H1 (cell line): ENCODE results near the gene USP35. TPM values are rescaled to one million over a fixed set of nuclear protein-coding genes. Genes with fewer than 3 reads are reported as not detected.

Experiments used
- CTCF ChIA-PET: fragments of 300-600 bp; sonication (Branson Sonifier 250); formaldehyde crosslinking; loops from one replicate; lab custom pipeline; 2021; ENCODE audit not compliant: partially characterized antibody; lab: Charles Lee
- POLR2A ChIA-PET: fragments of 300-600 bp; sonication (Branson Sonifier 250); formaldehyde crosslinking; loops from one replicate; lab custom pipeline; 2021; ENCODE audit warnings: inconsistent platforms; ENCODE audit not compliant: partially characterized antibody; lab: Charles Lee
- DNase-seq, 2 experiments: peaks; one replicate each; pipeline versions ENCODE4 v3.0.0 to v3.0.0-alpha.2; 2010 to 2022; ENCODE audit warnings: low spot score in 2 of 2, low read depth in 1 of 2, mixed read lengths in 1 of 2
- FAIRE-seq: peaks from 2 replicates; lab custom pipeline; 2011; peaks lifted over from hg19 to GRCh38; lab: Jason Lieb, UNC
- H2AFZ ChIP-seq: 2 replicates; pipeline ENCODE4 v1.8.1; 2012; ENCODE audit warnings: low read length, inconsistent platforms
- H2AK5ac ChIP-seq: 2 replicates; pipeline ENCODE4 v1.6.1; 2013; ENCODE audit warnings: low read depth, low read length
- H2BK120ac ChIP-seq: replicated peaks from 2 replicates; pipeline ENCODE3; 2013; ENCODE audit warnings: low read depth, low read length, inconsistent platforms
- H2BK12ac ChIP-seq: 2 replicates; pipeline ENCODE4 v1.6.1; 2013; ENCODE audit warnings: low read depth, low read length
- H2BK15ac ChIP-seq: 2 replicates; pipeline ENCODE4 v1.6.1; 2013; ENCODE audit warnings: low read length
- H2BK20ac ChIP-seq: 2 replicates; pipeline ENCODE4 v1.6.1; 2013; ENCODE audit warnings: low read length
- H2BK5ac ChIP-seq: 2 replicates; pipeline ENCODE4 v1.6.1; 2013; ENCODE audit warnings: low read depth, low read length
- H3K14ac ChIP-seq: 2 replicates; pipeline ENCODE4 v1.6.1; 2013; ENCODE audit warnings: inconsistent platforms; ENCODE audit not compliant: insufficient read length
- H3K18ac ChIP-seq: 2 replicates; pipeline ENCODE4 v1.6.1; 2013; ENCODE audit warnings: low read length; ENCODE audit errors: extremely low read depth
- H3K23ac ChIP-seq: 2 replicates; pipeline ENCODE4 v1.6.1; 2013; ENCODE audit warnings: inconsistent platforms; ENCODE audit not compliant: insufficient read length
- H3K23me2 ChIP-seq: 2 replicates; pipeline ENCODE4 v1.6.1; 2013; ENCODE audit warnings: low read depth, low read length
- H3K27ac ChIP-seq: 2 replicates; pipeline ENCODE4 v1.6.1; 2011; ENCODE audit warnings: low read depth, low read length, inconsistent platforms
- H3K27me3 ChIP-seq, 4 experiments: replicated peaks in 1 of 4; 1 replicate in 1 of 4; 2 replicates in 3 of 4; pipeline versions ENCODE4 v1.6.1 to v1.8.1; 2011 to 2013; ENCODE audit warnings: low read length in 3 of 4, mild to moderate bottlenecking in 3 of 4, inconsistent platforms in 2 of 4, mixed read lengths in 2 of 4, moderate library complexity in 1 of 4; ENCODE audit not compliant: control insufficient read depth in 3 of 4, insufficient read depth in 3 of 4; ENCODE audit errors: extremely low read depth in 1 of 4
- H3K36me3 ChIP-seq, 4 experiments: 2 replicates each; pipeline versions ENCODE4 v1.6.1 to v1.8.1; 2011 to 2013; ENCODE audit warnings: mild to moderate bottlenecking in 4 of 4, low read length in 3 of 4, moderate library complexity in 2 of 4, control low read depth in 1 of 4, inconsistent platforms in 1 of 4; ENCODE audit not compliant: insufficient read depth in 4 of 4, control insufficient read depth in 2 of 4
- H3K4ac ChIP-seq: replicated peaks from 2 replicates; pipeline ENCODE3; 2013; ENCODE audit warnings: low read length, low read depth, mixed read lengths, inconsistent platforms; ENCODE audit not compliant: insufficient read length
- H3K4me1 ChIP-seq, 4 experiments: replicated peaks in 1 of 4; 1 replicate in 1 of 4; 2 replicates in 3 of 4; pipeline versions ENCODE4 v1.6.1 to v1.8.1; 2011 to 2013; ENCODE audit warnings: low read length in 3 of 4, inconsistent platforms in 2 of 4, mixed read lengths in 1 of 4; ENCODE audit not compliant: insufficient read depth in 4 of 4, control insufficient read depth in 3 of 4
- H3K4me2 ChIP-seq, 2 experiments: 2 replicates each; pipeline versions ENCODE4 v1.6.1 to v1.8.1; 2011 to 2013; ENCODE audit warnings: low read depth in 2 of 2, low read length in 2 of 2, control low read depth in 1 of 2, inconsistent platforms in 1 of 2, mild to moderate bottlenecking in 1 of 2; ENCODE audit not compliant: insufficient read depth in 1 of 2
- H3K4me3 ChIP-seq, 4 experiments: fragments of 200-600, 300-600 bp in 1 of 4; sonication (generic), shearing (Covaris generic), sonication (Bioruptor Twin) in 1 of 4; 2 replicates each; pipeline versions ENCODE4 v1.5.1 to v1.8.1; 2011 to 2016; ENCODE audit warnings: low read length in 4 of 4, low read depth in 3 of 4, control low read depth in 2 of 4, inconsistent platforms in 2 of 4, mild to moderate bottlenecking in 2 of 4, mixed read lengths in 1 of 4, moderate library complexity in 1 of 4; ENCODE audit not compliant: insufficient read depth in 2 of 4; ENCODE audit errors: extremely low read depth in 1 of 4
- H3K56ac ChIP-seq: replicated peaks from 2 replicates; pipeline ENCODE3; 2013; ENCODE audit warnings: low read depth, mild to moderate bottlenecking, mixed read lengths, low read length, inconsistent platforms; ENCODE audit not compliant: insufficient read length
- H3K79me1 ChIP-seq: 2 replicates; pipeline ENCODE4 v1.6.1; 2013; ENCODE audit warnings: low read depth, low read length, control low read depth
- H3K79me2 ChIP-seq, 2 experiments: 2 replicates each; pipeline versions ENCODE4 v1.6.1 to v1.8.1; 2012 to 2013; ENCODE audit warnings: low read length in 2 of 2, mild to moderate bottlenecking in 2 of 2, inconsistent platforms in 1 of 2; ENCODE audit not compliant: insufficient read depth in 2 of 2, control insufficient read depth in 1 of 2
- H3K9ac ChIP-seq, 4 experiments: replicated peaks in 1 of 4; 1 replicate in 1 of 4; 2 replicates in 3 of 4; pipeline versions ENCODE4 v1.6.1 to v1.8.1; 2011 to 2013; ENCODE audit warnings: low read depth in 3 of 4, low read length in 3 of 4, control low read depth in 2 of 4, mild to moderate bottlenecking in 2 of 4, moderate library complexity in 2 of 4, inconsistent platforms in 1 of 4; ENCODE audit errors: extremely low read depth in 1 of 4
- H3K9me3 ChIP-seq, 2 experiments: 2 replicates each; pipeline versions ENCODE4 v1.6.1 to v1.8.1; 2012 to 2013; ENCODE audit warnings: mild to moderate bottlenecking in 2 of 2, moderate library complexity in 2 of 2, control low read depth in 1 of 2, inconsistent platforms in 1 of 2, low read depth in 1 of 2, low read length in 1 of 2, mixed read lengths in 1 of 2; ENCODE audit not compliant: insufficient read depth in 2 of 2
- H4K20me1 ChIP-seq, 2 experiments: replicated peaks in 1 of 2; 2 replicates each; pipeline versions ENCODE3 to v1.8.1; 2011 to 2013; ENCODE audit warnings: inconsistent platforms in 2 of 2, low read length in 2 of 2, mild to moderate bottlenecking in 1 of 2; ENCODE audit not compliant: insufficient read depth in 2 of 2, control insufficient read depth in 1 of 2
- H4K5ac ChIP-seq: 2 replicates; pipeline ENCODE4 v1.6.1; 2013; ENCODE audit warnings: low read length, low read depth, mixed read lengths, inconsistent platforms; ENCODE audit not compliant: insufficient read length
- H4K8ac ChIP-seq: 2 replicates; pipeline ENCODE4 v1.8.0; 2013; ENCODE audit warnings: mild to moderate bottlenecking, moderate library complexity, low read length, inconsistent platforms; ENCODE audit not compliant: insufficient read depth; ENCODE audit errors: extremely low read depth
- H4K91ac ChIP-seq: replicated peaks from 2 replicates; pipeline ENCODE3; 2013; ENCODE audit warnings: low read length, mixed read lengths, inconsistent platforms; ENCODE audit not compliant: insufficient read length
- CBX8 ChIP-seq: fragments of 300-800, 300-1000 bp; sonication (generic); IDR thresholded peaks from 2 replicates; pipeline ENCODE4 v1.7.1; 2016; ENCODE audit warnings: low read depth, low read length, borderline replicate concordance
- CEBPB ChIP-seq: IDR thresholded peaks from 2 replicates; pipeline ENCODE4 v1.6.1; 2012; ENCODE audit warnings: low read depth, low read length
- CREB1 ChIP-seq: IDR thresholded peaks from 2 replicates; pipeline ENCODE4 v1.6.1; 2012; ENCODE audit warnings: inconsistent platforms
- EZH2 ChIP-seq: fragments of 200-600 bp; sonication (generic); IDR thresholded peaks from 2 replicates; pipeline ENCODE4 v1.7.1; 2012; ENCODE audit warnings: low read depth, mild to moderate bottlenecking, moderate library complexity, low read length, inconsistent platforms; ENCODE audit not compliant: severe bottlenecking
- JUN ChIP-seq: IDR thresholded peaks from 2 replicates; pipeline ENCODE4 v1.6.1; 2011; ENCODE audit warnings: low read depth, mild to moderate bottlenecking, improper control_type of control experiment, low read length
- NRF1 ChIP-seq: IDR thresholded peaks from 2 replicates; pipeline ENCODE4 v1.6.1; 2011; ENCODE audit warnings: mild to moderate bottlenecking, low read depth, low read length, improper control_type of control experiment
- PHF8 ChIP-seq: fragments of 200-600 bp; sonication (generic); conservative IDR thresholded peaks from 2 replicates; pipeline ENCODE4 v1.7.1; 2012; ENCODE audit warnings: low read depth, mild to moderate bottlenecking, inconsistent platforms, low read length, moderate library complexity
- POU5F1 ChIP-seq: IDR thresholded peaks from 2 replicates; pipeline ENCODE4 v1.6.1; 2011; ENCODE audit warnings: low read depth, mild to moderate bottlenecking, low read length, moderate library complexity
- RNF2 ChIP-seq: fragments of 200-900, 300-1000 bp; sonication (generic); IDR thresholded peaks from 2 replicates; pipeline ENCODE4 v1.7.1; 2016; ENCODE audit warnings: borderline replicate concordance, low read depth, mild to moderate bottlenecking, antibody characterized with exemption, low read length; ENCODE audit not compliant: poor library complexity, severe bottlenecking; ENCODE audit errors: missing control alignments
- SIRT6 ChIP-seq: IDR thresholded peaks from one replicate; pipeline ENCODE4 v1.7.1; 2012; ENCODE audit warnings: low read length, inconsistent platforms
- SP1 ChIP-seq: IDR thresholded peaks from 2 replicates; pipeline ENCODE4 v1.6.1; 2011; ENCODE audit warnings: low read depth, low read length
- SUZ12 ChIP-seq: fragments of 200-600 bp; sonication (generic); IDR thresholded peaks from 2 replicates; pipeline ENCODE4 v1.6.1; 2012; ENCODE audit warnings: mild to moderate bottlenecking, inconsistent platforms, low read length, moderate library complexity, mixed read lengths
- TAF7 ChIP-seq: optimal IDR thresholded peaks from 2 replicates; pipeline ENCODE3; 2011; ENCODE audit warnings: low read depth, mild to moderate bottlenecking, inconsistent platforms, low read length, moderate library complexity, borderline replicate concordance
- TCF12 ChIP-seq: IDR thresholded peaks from 2 replicates; pipeline ENCODE4 v1.6.1; 2011; ENCODE audit warnings: low read depth, mild to moderate bottlenecking, low read length
- WGBS, 2 experiments: shearing (Covaris generic) in 1 of 2; methylation state at CpG; one replicate each; pipeline versions ENCODE4 v1.1.6 to v1.1.7; 2013 to 2015; ENCODE audit warnings: low lambda C conversion rate in 2 of 2, mixed read lengths in 2 of 2, inconsistent platforms in 1 of 2, low coverage in 1 of 2, missing lambda C conversion rate in 1 of 2; ENCODE audit not compliant: insufficient replicate concordance in 2 of 2, insufficient coverage in 1 of 2, insufficient read length in 1 of 2; ENCODE audit errors: extremely low coverage in 1 of 2, missing lambda C conversion rate in 1 of 2; 5-methylcytosine and 5-hydroxymethylcytosine counted together
- polyA plus RNA-seq, 7 experiments: library from polyadenylated mRNA; depleted of rRNA in 3 of 7; stranded (reverse) in 5 of 7; unstranded in 2 of 7; fragments of >200 nt in 5 of 7; fragments of 200-250 nt in 2 of 7; gene quantifications; 1 replicate in 5 of 7; 2 replicates in 1 of 7; 4 replicates in 1 of 7; pipeline versions ENCODE4 v1.2.1 to v1.2.3, GENCODE V29; 2011 to 2013; ENCODE audit warnings: missing spikeins in 2 of 7, mixed read lengths in 2 of 7
- total RNA-seq: library from RNA; stranded (reverse); fragmentation: NEBNext Ultra II Directional; extraction: Animal tissue kit (Norgen Biotek cat#: 25700); gene quantifications from 2 replicates; pipeline ENCODE4 v1.2.1, GENCODE V29; 2021
- TF ChIP-seq, protein P1 (sequence below): IDR thresholded peaks from 2 replicates; pipeline ENCODE4 v1.6.1; 2011; ENCODE audit warnings: low read depth, mild to moderate bottlenecking, low read length; ENCODE audit not compliant: insufficient read depth

The USP35 gene
- total and polyA plus RNA-seq, 2 of the 8 experiments (the other 6 are each of a cell fraction or from before 2014, with no cell fraction given), result 4.6 to 6.8 TPM

DNA sequence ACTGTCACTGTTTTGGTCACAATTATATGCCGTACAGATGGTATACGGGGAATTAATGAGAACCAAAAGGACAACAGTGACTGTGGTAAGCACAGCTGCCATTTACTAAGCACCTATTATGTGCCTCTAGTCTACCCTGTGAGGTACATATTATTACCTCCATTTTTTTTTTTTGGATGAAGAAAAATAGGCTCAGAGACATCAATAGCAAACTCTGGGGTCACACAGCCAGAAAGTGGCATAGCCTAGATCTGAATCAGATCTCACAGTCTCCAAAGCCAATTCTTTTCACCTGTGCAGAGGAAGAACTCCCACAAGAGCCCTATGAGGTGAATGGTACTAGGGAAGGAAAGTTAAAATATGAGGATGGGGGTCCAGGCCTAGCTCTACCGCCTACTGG lies 68.9 kb downstream of the USP35 start:
- no peaks in the 10 kb centered on the region for H3K79me2 ChIP-seq
- H3K18ac ChIP-seq, result no peak overlapping the region
- H4K8ac ChIP-seq, result no peak overlapping the region
- no peak overlapping the region for H3K56ac ChIP-seq
- H2BK15ac ChIP-seq, result no peak overlapping the region
- no peak overlapping the region for H3K14ac ChIP-seq
- 93% methylated on average over 3 of the region's 3 CpGs; no CpG with 5 or more reads in 1 of the 2 experiments for WGBS, 2 experiments
- no peaks in the 10 kb centered on the region for H3K27me3 ChIP-seq
- H3K23ac ChIP-seq, result no peak overlapping the region
- FAIRE-seq, result no peak
- no peak overlapping the region for H2AFZ ChIP-seq
- DNase-seq, result no peak
- H3K9ac ChIP-seq, result no peak overlapping the region
- H3K27ac ChIP-seq, result no peak overlapping the region
- ChIA-PET POLR2A (no interaction called here), CTCF (interaction anchor here (0.8 to 2.1 kb wide), 2 partner anchors 11 to 30 kb away, joined by 3 to 5 read pairs; no protein-coding TSS in a partner anchor)
- H4K20me1 ChIP-seq, result no peaks in the 10 kb centered on the region
- H2BK12ac ChIP-seq, result no peak overlapping the region
- no peak overlapping the region for H3K4me3 ChIP-seq
- H4K91ac ChIP-seq, result no peak overlapping the region
- H2BK120ac ChIP-seq, result no peak overlapping the region
- no peaks in the 10 kb centered on the region for H3K9me3 ChIP-seq
- H3K23me2 ChIP-seq, result no peaks in the 10 kb centered on the region
- H3K79me1 ChIP-seq, result no peaks in the 10 kb centered on the region
- H2BK20ac ChIP-seq, result no peak overlapping the region
- H3K4me1 ChIP-seq, result peaks cover 0 to 6% (median 0%) of the 10 kb centered on the region in 4 experiments; a peak in 2 of 7 replicates
- H3K4me2 ChIP-seq, result no peak overlapping the region
- H2AK5ac ChIP-seq, result no peak overlapping the region
- no peaks in the 10 kb centered on the region for H3K36me3 ChIP-seq
- H2BK5ac ChIP-seq, result no peak overlapping the region
- H3K4ac ChIP-seq, result no peak overlapping the region
- H4K5ac ChIP-seq, result no peak overlapping the region
- TF ChIP-seq JUN, result no peak
- TF ChIP-seq EZH2, result no peak
- TF ChIP-seq PHF8, result no peak
- TF ChIP-seq, protein P1, sequence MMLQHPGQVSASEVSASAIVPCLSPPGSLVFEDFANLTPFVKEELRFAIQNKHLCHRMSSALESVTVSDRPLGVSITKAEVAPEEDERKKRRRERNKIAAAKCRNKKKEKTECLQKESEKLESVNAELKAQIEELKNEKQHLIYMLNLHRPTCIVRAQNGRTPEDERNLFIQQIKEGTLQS, result no peak
- TF ChIP-seq POU5F1, result no peak
- no peak for TF ChIP-seq TCF12
- TF ChIP-seq TAF7, result no peak
- TF ChIP-seq NRF1, result no peak
- no peak for TF ChIP-seq SUZ12
- TF ChIP-seq CREB1, result no peak
- no peak for TF ChIP-seq SP1
- no peak for TF ChIP-seq CBX8
- no peak for TF ChIP-seq RNF2
- TF ChIP-seq SIRT6, result no peak
- TF ChIP-seq CEBPB, result no peak
